HG03565 (cell line): Measurements from ENCODE around the gene SFMBT2.
A peak's percentile ranks its signal among the peaks of the same experiment; 100 is the strongest.

Experiments
- ATAC-seq: cut with Tn5 transposase; IDR thresholded peaks from one replicate; pipeline ENCODE4 v1.9.1; 2021; ENCODE audit warnings: mild to moderate bottlenecking, moderate library complexity; ENCODE audit not compliant: unreplicated experiment

The SFMBT2 gene

GRCh38 chr10:7370511-7370910, 40.3 kb downstream of the SFMBT2 start:
- ATAC-seq, result no peak

GRCh38 chr10:7365027-7365745, 45.6 kb downstream of the SFMBT2 start:
- ATAC-seq, result no peak

GRCh38 chr10:7364474-7364873, 46.4 kb downstream of the SFMBT2 start:
- no peak for ATAC-seq

- ATAC-seq, result no peak
Measured at GRCh38 chr10:7363700-7364099, 47.1 kb downstream of the SFMBT2 start.

GRCh38 chr10:7362471-7362870, 48.4 kb downstream of the SFMBT2 start:
- no peak for ATAC-seq

- no peak for ATAC-seq
Measured at GRCh38 chr10:7361316-7361715, 49.5 kb downstream of the SFMBT2 start.

- no peak for ATAC-seq
Measured at GRCh38 chr10:7359954-7360353, 50.9 kb downstream of the SFMBT2 start.

GRCh38 chr10:7359356-7359755, 51.5 kb downstream of the SFMBT2 start:
- ATAC-seq, result no peak

- no peak for ATAC-seq
Measured at GRCh38 chr10:7357193-7357592, 53.6 kb downstream of the SFMBT2 start.

GRCh38 chr10:7354330-7355047, 56.3 kb downstream of the SFMBT2 start:
- ATAC-seq, result no peak

- ATAC-seq, result no peak
Measured at GRCh38 chr10:7351894-7352293, 58.9 kb downstream of the SFMBT2 start.

- no peak for ATAC-seq
Measured at GRCh38 chr10:7350541-7351195, 60.2 kb downstream of the SFMBT2 start.

- no peak for ATAC-seq
Measured at GRCh38 chr10:7345717-7346116, 65.1 kb downstream of the SFMBT2 start.

- no peak for ATAC-seq
Measured at GRCh38 chr10:7343040-7343439, 67.8 kb downstream of the SFMBT2 start.

- no peak for ATAC-seq
Measured at GRCh38 chr10:7340179-7340874, 70.5 kb downstream of the SFMBT2 start.

- no peak for ATAC-seq
Measured at GRCh38 chr10:7339510-7339909, 71.3 kb downstream of the SFMBT2 start.

- no peak for ATAC-seq
Measured at GRCh38 chr10:7338469-7338868, 72.4 kb downstream of the SFMBT2 start.

- ATAC-seq, result peak; percentile 53
Measured at GRCh38 chr10:7337431-7338171, 73.2 kb downstream of the SFMBT2 start.

GRCh38 chr10:7335977-7336376, 74.9 kb downstream of the SFMBT2 start:
- no peak for ATAC-seq

- no peak for ATAC-seq
Measured at GRCh38 chr10:7334642-7334964, 76.2 kb downstream of the SFMBT2 start.
